ENCODE data around the gene SERPINB3. TPM values are rescaled to one million over a fixed set of nuclear protein-coding genes. Genes with fewer than 3 reads are reported as not detected.

SERPINB3 gene
- 33.7 and 83.3 TPM in 2 replicates for total RNA-seq

GRCh38 chr18:63661750-63662149, at the start of gene SERPINB3:
Gene SERPINB3 (minus strand): TSS chr18:63661893. CDS start chr18:63661216, 677 bp downstream.

GRCh38 chr18:63702660-63703059, 41.0 kb upstream of the SERPINB3 start, which contains the start of gene SERPINB11:
Gene SERPINB11 (plus strand): TSS chr18:63702960. CDS start chr18:63710194, 7,234 bp downstream.

GRCh38 chr18:63644142-63644541, 17.6 kb downstream of the SERPINB3 start, which contains the start of gene SERPINB4:
Gene SERPINB4 (minus strand): TSS chr18:63644256. CDS start chr18:63643577, 679 bp downstream.

Other genes with a start within 250 kb of the SERPINB3 start
- gene VPS4B, start 239.4 kb downstream of the SERPINB3 start, total RNA-seq = 109 and 114 TPM in 2 replicates
- gene SERPINB5, start 184.9 kb downstream of the SERPINB3 start, total RNA-seq = 883 and 1,115 TPM in 2 replicates
- gene SERPINB12, start 119.5 kb downstream of the SERPINB3 start, total RNA-seq = 0.43 and 0.48 TPM in 2 replicates
- gene SERPINB13, start 74.5 kb downstream of the SERPINB3 start, total RNA-seq = 9.2 and 20.5 TPM in 2 replicates
- gene SERPINB4, start 17.6 kb downstream of the SERPINB3 start, total RNA-seq = 8.1 and 10.8 TPM in 2 replicates
- not detected in 2 replicates for gene SERPINB11, start 41.1 kb upstream of the SERPINB3 start, total RNA-seq
- 35.4 and 53.0 TPM in 2 replicates for gene SERPINB7, start 113.5 kb upstream of the SERPINB3 start, total RNA-seq
- gene SERPINB2, start 225.8 kb upstream of the SERPINB3 start, total RNA-seq = 23.9 and 219 TPM in 2 replicates
- gene SERPINB10, start 246.1 kb upstream of the SERPINB3 start, total RNA-seq = 1.3 and 4.8 TPM in 2 replicates

Measured in tracheal epithelial cell (primary cell).